Activated T-cell treated with anti-CD3 and anti-CD28 coated beads, Interleukin-2, amount 50 U/mL, for 4 hours (primary cell): Measurements from ENCODE around the gene PHETA2. TPM values are rescaled to one million over a fixed set of nuclear protein-coding genes. Genes with fewer than 3 reads are reported as not detected.
A peak's percentile ranks its signal among the peaks of the same experiment; 100 is the strongest.
"Not testable (repeated sequence)": the region's sequence is repeated elsewhere in the genome, so short reads cannot be mapped to it uniquely, and the experiment has no call there.

Source experiments
- ATAC-seq, 2 donors: fragments of 200-7000 bp; cut with Tn5 transposase; one replicate each; pipeline ENCODE4 v1.10.0; 2021
- DNase-seq: peaks from one replicate; pipeline ENCODE4 v3.0.0-alpha.2; 2020
- H3K27me3 Mint-ChIP-seq: one replicate; pipeline ENCODE4 v1.8.0; 2021; ENCODE audit warnings: low read depth, mixed read lengths
- H3K36me3 Mint-ChIP-seq: one replicate; pipeline ENCODE4 v1.8.0; 2022; ENCODE audit warnings: mixed read lengths; ENCODE audit not compliant: insufficient read depth
- H3K4me1 Mint-ChIP-seq: one replicate; pipeline ENCODE4 v1.8.0; 2021; ENCODE audit warnings: low read depth, mixed read lengths
- H3K4me3 Mint-ChIP-seq: one replicate; pipeline ENCODE4 v1.8.0; 2021; ENCODE audit warnings: mild to moderate bottlenecking, moderate library complexity, mixed read lengths
- H3K9me3 Mint-ChIP-seq: one replicate; pipeline ENCODE4 v1.8.0; 2021; ENCODE audit warnings: mixed read lengths
- total RNA-seq, 3 donors: library from RNA; stranded (reverse); gene quantifications; one replicate each; pipeline ENCODE4 v1.2.1, GENCODE V29; 2021

PHETA2 gene
- total RNA-seq, 3 donors from 2014 or later = 2.0 to 2.3 (median 2.1) TPM

DNA sequence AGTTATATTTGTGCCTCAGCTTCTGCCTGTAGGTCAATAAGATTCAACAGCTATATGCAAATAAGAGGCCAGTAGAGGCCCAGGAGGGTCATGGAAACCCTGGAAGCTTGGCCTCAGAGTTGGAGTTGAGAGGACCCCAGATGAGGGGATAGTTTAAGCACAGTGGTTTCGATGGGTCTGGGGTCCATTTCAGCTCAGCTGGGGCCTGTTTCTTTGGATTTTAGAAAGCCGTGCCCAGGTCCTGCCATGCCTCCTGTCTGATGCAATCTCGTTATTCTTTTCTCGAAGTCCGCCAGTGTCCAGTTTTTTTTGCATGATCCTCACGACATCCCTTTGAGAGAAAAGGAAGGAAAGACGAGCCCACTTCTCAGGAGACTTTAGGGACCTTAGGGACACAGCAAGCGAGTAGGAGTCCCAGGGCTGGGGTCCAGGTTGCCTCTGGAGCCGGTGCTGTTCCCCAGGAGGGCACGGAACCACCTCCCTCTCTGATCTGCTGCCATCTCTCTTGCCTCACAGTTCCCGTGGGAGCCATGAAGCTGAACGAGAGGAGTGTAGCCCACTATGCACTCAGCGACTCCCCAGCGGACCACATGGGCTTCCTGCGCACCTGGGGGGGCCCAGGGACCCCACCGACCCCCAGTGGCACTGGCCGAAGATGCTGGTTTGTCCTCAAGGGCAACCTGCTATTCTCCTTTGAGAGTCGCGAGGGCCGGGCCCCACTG is 2.9 kb downstream of the PHETA2 start:
- no peak for DNase-seq
- H3K4me1 Mint-ChIP-seq = peaks cover 33% of the 10 kb centered on the region
- peaks cover 4% of the 10 kb centered on the region for H3K36me3 Mint-ChIP-seq
- ATAC-seq = no peak
- H3K4me3 Mint-ChIP-seq = no peak overlapping the region
- no peaks in the 10 kb centered on the region for H3K9me3 Mint-ChIP-seq
- H3K27me3 Mint-ChIP-seq = no peaks in the 10 kb centered on the region

DNA sequence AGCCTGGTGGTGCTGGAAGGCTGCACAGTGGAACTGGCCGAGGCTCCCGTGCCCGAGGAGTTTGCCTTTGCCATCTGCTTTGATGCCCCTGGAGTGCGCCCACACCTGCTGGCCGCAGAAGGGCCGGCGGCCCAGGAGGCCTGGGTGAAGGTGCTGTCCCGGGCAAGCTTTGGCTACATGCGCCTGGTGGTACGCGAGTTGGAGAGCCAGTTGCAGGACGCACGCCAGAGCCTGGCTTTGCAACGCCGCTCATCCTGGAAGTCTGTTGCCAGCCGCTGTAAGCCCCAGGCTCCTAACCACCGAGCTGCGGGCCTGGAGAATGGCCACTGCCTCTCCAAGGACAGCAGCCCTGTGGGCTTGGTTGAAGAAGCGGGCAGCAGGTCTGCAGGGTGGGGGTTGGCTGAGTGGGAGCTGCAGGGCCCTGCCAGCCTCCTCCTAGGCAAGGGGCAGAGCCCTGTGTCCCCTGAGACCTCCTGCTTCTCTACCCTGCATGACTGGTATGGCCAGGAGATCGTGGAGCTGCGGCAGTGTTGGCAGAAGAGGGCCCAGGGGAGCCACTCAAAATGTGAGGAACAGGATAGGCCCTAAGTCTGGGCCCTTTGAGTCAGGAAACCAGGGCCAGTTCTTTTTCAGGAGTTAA is 3.6 kb downstream of the PHETA2 start:
- no peaks in the 10 kb centered on the region for H3K9me3 Mint-ChIP-seq
- no peak for ATAC-seq
- H3K4me1 Mint-ChIP-seq = peaks cover 38% of the 10 kb centered on the region
- H3K36me3 Mint-ChIP-seq = peaks cover 10% of the 10 kb centered on the region
- no peaks in the 10 kb centered on the region for H3K27me3 Mint-ChIP-seq
- no peak overlapping the region for H3K4me3 Mint-ChIP-seq
- no peak for DNase-seq

DNA sequence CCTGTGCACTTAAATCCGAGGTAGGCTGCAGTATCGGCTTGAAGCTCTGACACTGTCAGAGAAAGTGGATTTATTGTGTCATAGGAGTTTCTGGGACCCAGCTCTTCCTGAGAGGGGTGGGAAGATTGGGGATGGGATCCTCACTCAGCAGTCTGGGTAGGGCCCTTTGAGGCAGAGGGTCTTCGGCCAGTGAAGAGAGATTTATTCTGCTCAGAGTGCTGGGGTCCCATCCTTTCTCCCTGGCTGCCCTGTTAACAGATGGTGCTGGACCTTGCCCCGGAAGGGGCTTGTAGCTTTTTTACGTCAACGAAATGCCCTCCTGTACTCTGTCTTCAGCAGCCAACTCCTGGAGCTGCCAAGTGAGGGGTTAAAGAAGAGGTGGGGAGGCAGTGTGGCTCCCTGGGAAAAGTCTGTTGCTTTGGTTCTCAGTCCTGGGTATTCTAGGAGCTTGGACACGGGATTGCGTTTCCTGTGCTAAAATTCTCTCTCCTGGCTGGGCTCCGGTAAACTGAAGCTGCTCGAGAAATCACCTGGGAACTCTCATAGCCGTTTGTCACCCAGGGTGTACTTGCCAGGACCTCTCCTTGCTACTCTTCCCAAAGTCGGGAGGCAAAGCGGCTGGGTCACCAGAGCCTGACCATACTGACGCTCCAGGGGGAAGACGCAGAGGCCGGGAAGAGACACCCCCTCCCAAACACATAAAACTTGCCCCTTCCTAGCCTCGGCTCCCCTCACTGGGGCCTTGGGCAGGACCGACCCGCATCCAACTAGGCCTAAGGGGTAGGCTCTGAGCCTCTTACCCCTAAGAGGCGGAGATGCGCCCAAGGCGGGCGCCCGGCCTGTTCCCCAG is 4.6 kb downstream of the PHETA2 start:
- ATAC-seq (no peak), DNase-seq (peak; percentile 18)
- Mint-ChIP-seq H3K36me3 (peaks cover 13% of the 10 kb centered on the region), H3K9me3 (no peaks in the 10 kb centered on the region), H3K4me3 (peak overlapping the region; percentile 97), H3K4me1 (peaks cover 39% of the 10 kb centered on the region), H3K27me3 (no peaks in the 10 kb centered on the region)

DNA sequence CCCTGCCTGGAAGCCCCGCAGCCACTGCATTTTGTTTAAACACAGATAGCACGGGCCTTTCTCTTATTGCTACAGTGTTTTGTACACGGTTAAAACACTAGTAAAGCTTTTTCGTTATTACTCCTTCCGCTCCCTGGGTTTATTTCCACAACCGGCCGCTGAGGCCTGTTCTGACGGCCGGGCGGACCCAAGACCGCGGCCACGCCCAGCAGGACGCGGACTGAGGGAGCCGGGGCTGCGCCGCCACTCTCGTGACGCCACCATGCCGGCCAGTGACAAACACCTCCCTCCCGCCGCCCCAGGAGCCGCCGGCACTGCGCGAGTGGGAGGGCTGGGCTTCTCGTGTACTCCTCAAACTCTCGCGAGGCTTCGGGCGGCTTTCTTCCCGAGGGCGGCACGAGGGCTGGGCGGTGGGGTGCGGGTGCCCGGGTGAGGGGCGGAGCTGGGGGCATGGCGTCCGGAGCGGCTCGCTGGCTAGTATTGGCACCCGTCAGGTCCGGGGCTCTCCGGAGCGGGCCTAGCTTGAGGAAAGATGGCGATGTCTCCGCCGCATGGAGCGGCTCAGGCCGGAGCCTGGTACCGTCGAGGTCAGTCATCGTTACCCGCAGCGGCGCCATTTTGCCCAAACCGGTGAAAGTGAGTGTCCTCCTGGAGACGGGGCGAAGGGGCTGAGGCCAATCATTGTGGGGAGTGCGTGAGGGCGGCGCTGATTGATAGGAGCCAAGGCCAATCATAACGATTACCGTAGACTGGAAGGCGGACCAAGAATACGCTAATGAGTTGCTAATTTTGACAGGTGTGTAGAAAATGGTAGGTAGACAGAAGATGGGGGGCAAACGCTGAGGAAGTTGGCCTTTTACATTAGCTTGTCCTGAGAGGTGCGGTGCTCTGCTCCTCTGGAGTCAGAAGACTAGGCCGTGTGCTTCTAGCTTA is 5.5 kb downstream of the PHETA2 start, which contains the start of gene SMDT1:
Gene SMDT1 (plus strand): TSS at position 382 of the 933 bp plus-strand sequence. CDS start 69 bp downstream, at position 451.
- peaks cover 14% of the 10 kb centered on the region for H3K36me3 Mint-ChIP-seq
- H3K4me3 Mint-ChIP-seq = peak within 1 kb of the TSS; percentile 97
- no peaks in the 10 kb centered on the region for H3K9me3 Mint-ChIP-seq
- ATAC-seq = peak; percentile 93 to 94
- peaks cover 38% of the 10 kb centered on the region for H3K4me1 Mint-ChIP-seq
- H3K27me3 Mint-ChIP-seq = no peaks in the 10 kb centered on the region
- peak; percentile 98 for DNase-seq

DNA sequence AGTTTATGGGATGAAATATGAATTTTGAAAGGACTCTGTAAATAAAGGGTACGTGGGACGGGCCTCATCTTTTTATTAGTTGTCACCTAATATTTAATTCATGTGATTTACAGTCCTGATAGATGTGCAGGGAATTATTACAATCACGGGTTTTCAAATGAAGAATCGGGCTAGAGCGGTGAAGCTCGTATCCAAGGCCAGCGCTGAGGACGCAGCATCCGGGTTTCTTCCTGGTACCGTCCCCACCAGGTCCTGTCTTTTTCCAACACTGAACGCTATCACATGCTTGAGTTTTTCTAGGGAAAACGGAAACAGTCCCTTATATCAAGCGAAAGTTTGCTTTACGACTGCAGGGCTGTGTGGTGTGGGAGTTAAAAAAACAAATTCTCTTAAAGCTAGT is 6.2 kb downstream of the PHETA2 start:
- no peaks in the 10 kb centered on the region for H3K27me3 Mint-ChIP-seq
- H3K9me3 Mint-ChIP-seq = no peaks in the 10 kb centered on the region
- ATAC-seq = no peak
- H3K36me3 Mint-ChIP-seq = peaks cover 17% of the 10 kb centered on the region
- DNase-seq = no peak
- peaks cover 32% of the 10 kb centered on the region for H3K4me1 Mint-ChIP-seq
- peak overlapping the region; percentile 97 for H3K4me3 Mint-ChIP-seq

DNA sequence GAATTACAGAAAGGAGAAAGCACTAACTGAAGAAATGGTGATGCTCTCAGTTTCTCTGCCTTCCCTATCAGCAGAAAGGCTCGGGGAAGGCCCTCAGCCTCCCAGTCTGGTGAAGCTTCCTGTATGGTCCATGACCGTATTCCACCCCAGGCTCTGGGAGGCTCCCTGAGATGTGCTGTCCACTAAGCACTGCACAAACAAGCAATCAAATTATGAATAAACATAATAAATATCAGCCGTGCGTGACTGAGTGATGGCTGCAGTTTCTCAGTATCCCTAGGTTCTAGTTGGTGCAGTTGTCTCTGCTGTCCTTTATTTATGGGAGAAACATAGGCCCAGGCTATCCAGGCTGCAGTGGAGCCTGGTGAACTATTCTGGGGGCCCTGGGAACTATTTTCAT is 9.1 kb downstream of the PHETA2 start:
- Mint-ChIP-seq H3K9me3 (no peaks in the 10 kb centered on the region), H3K4me3 (no peak overlapping the region), H3K4me1 (peaks cover 32% of the 10 kb centered on the region), H3K27me3 (no peaks in the 10 kb centered on the region), H3K36me3 (peaks cover 34% of the 10 kb centered on the region)
- ATAC-seq (no peak), DNase-seq (no peak)

DNA sequence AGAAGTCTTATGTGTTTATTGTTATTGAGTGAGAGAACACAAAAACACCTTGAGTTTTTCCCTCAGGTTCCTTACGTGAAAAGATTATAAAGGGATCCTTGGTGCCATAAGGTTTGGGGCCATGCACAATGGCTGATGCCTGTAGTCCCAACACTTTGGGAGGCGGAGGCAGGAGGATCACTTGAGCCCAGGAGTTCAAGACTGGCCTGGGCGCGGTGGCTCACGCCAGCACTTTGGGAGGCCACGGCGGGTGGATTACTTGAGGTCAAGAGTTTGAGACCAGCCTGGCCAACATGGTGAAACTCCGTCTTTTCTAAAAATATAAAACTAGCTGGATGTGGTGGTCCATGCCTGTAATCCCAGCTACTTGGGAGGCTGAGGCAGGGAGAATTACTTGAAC is 10.8 kb downstream of the PHETA2 start:
- H3K36me3 Mint-ChIP-seq = peaks cover 40% of the 10 kb centered on the region
- no peaks in the 10 kb centered on the region for H3K9me3 Mint-ChIP-seq
- no peaks in the 10 kb centered on the region for H3K27me3 Mint-ChIP-seq
- H3K4me1 Mint-ChIP-seq = peaks cover 36% of the 10 kb centered on the region
- ATAC-seq = no peak
- no peak for DNase-seq
- H3K4me3 Mint-ChIP-seq = no peak overlapping the region

DNA sequence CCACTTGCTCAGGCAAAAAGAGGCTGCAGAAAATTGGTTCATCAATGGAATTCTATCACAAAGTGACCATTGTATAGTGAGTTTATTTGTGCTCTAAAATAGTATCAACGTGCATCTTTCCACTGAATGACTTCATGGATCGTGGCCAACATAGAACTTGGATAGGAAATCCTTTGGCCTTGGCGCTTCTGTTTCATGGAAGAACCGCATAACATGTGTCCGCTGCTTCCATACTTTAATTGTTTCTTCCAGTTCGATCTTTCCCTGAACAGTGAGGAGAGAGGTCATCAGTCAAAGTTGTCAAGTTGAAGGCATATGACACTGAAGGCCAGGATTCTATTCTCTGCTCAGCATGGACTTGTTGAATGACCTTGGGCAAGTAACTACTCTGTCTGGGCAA is 12.0 kb downstream of the PHETA2 start:
- no peak for DNase-seq

DNA sequence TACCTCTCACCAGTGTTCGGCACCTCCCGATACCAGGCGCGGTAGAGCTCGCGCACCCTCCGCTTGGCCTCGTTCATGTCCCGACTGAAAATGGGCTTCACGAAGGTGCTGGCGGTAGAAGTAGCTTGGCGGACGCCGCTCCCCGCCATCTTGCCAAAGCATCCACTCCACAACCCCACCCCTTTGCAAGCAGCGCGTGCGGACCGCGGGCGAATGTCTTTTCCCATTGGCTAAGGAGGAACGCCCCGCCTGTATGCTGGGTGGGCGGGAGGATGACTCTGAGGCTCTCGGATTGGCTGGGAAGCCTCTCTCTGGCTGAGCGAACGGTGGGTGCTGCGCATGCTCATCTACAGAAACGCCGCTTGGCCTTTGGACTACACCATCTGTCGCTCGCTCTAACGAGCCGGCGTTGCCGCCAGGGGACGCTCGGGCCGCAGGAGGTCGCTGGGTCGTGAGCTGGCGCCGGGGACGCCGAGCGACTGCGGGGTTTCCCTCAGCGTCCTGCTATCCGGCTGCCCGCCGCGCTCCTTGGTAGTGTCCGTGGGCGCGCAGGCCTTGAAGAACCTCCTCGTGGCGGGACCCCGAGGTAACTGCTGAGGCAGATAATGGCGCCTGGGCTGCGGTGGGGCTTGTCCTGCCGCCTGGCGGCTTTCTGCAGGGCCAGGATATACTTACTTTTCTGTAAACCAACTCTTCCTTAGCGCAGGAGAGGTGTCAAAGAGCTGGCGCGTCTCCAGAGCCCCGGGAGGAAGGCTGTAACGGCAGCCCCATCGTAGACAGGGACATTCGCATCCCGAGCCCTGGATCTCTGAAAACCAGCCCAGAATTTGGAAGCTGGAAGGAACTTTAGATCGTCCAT is 16.8 kb downstream of the PHETA2 start, which contains the start of gene NDUFA6:
Gene NDUFA6 (minus strand): TSS at position 177 of the 859 bp plus-strand sequence. CDS start 28 bp downstream, at position 149.
- Mint-ChIP-seq H3K9me3 (no peaks in the 10 kb centered on the region), H3K27me3 (no peaks in the 10 kb centered on the region), H3K36me3 (peaks cover 19% of the 10 kb centered on the region), H3K4me3 (peak within 1 kb of the TSS; percentile 98), H3K4me1 (peaks cover 24% of the 10 kb centered on the region)
- DNase-seq = peak; percentile 97
- peak; percentile 90 to 92 for ATAC-seq

More for the DNA sequence above, 12.0 kb downstream of the PHETA2 start:
- Mint-ChIP-seq H3K36me3 (peaks cover 40% of the 10 kb centered on the region), H3K4me3 (no peak overlapping the region), H3K9me3 (no peaks in the 10 kb centered on the region), H3K4me1 (peaks cover 32% of the 10 kb centered on the region), H3K27me3 (no peaks in the 10 kb centered on the region)
- no peak for ATAC-seq

DNA sequence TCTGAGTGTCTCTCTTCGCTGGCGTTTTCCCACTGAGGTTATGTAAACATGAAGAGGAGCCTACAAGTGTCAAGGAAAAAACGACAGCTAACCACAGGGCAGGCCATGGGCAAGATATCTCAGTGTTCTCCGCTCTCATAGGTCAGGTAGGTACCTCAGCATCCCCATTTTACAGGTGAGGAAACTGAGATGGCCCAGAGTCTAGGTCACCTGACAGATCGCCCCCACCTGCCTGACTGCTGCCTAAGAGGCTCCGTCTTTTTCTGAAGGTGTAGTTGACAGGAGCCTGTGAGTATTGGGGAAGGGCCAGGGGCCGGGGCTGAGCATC is 17.4 kb downstream of the PHETA2 start:
- Mint-ChIP-seq H3K4me1 (peaks cover 24% of the 10 kb centered on the region), H3K27me3 (no peaks in the 10 kb centered on the region), H3K36me3 (peaks cover 17% of the 10 kb centered on the region), H3K9me3 (no peaks in the 10 kb centered on the region), H3K4me3 (peak overlapping the region; percentile 98)
- DNase-seq (no peak), ATAC-seq (no peak)

DNA sequence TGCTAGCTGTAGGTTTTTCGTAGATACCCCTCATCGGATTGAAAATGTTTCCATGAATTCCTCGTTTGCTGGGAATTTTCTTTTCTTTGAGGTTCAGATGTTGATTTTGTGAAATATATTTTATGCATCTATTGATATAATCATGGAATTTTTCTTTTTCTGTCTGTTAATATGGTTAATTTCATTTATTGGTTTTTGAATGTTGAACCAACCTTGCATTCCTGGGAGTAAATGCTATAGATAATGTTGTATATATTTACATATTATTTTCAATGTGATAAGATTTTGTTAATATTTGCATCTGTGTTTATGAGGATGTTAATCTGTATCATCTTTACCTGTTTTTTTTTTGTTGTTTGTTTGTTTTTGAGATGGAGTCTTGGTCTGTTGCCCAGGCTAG is 27.2 kb downstream of the PHETA2 start:
- no peaks in the 10 kb centered on the region for H3K4me1 Mint-ChIP-seq
- H3K4me3 Mint-ChIP-seq = no peak overlapping the region
- H3K27me3 Mint-ChIP-seq = no peaks in the 10 kb centered on the region
- peaks cover 23% of the 10 kb centered on the region for H3K9me3 Mint-ChIP-seq
- ATAC-seq = no peak
- H3K36me3 Mint-ChIP-seq = peaks cover 12% of the 10 kb centered on the region
- DNase-seq = no peak

DNA sequence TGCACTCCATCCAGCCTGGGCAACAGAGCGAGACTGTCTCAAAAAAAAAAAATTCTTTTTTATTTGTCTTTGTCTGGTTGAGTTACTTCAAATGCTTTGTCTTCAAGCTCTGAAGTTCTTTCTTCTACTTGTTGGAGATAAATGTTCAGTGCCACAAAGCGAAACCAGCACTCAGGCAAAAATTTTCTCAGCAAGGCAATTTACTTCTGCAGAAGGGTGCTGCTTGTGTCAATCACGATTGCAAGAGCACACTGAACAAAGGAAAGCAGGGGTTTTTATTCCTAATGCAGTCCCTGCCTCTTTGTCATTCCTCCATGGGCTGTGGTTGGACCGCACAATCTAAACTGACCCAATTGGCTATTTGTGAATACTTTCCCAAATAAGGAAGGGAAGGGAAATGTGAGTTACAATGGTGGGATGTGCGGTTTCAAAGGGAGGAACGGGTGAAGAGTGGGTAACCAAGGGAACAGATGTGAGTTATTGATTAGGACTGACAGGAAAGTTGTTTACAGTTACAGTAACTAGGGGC is 30.3 kb downstream of the PHETA2 start:
- H3K27me3 Mint-ChIP-seq = not testable (repeated sequence)

DNA sequence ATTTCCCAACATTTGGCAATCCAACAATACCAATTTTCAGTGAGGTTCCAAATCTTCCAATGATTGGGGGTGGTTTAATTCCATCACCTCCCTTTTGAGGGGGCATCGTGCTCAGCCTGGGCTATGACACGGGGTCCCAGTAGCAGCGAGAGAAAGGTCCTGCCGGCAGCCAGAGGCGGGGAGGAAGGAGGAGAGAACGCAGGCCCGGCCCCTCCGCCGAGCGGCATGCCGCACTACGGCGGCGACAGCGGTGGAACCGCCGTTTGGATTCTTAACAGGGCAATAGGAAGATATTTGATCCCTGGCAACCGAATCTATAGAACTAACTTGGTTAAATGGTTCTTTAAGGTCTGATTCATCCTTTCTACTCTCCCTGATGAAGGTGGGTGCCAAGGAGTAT is 34.8 kb downstream of the PHETA2 start:
- Mint-ChIP-seq H3K36me3 (peaks cover 11% of the 10 kb centered on the region), H3K4me3 (no peak overlapping the region), H3K9me3 (peaks cover 8% of the 10 kb centered on the region), H3K27me3 (no peaks in the 10 kb centered on the region), H3K4me1 (no peaks in the 10 kb centered on the region)
- no peak for DNase-seq
- ATAC-seq = no peak

More for the DNA sequence above, 30.3 kb downstream of the PHETA2 start:
- not testable (repeated sequence) for H3K4me1 Mint-ChIP-seq, ATAC-seq, H3K4me3 Mint-ChIP-seq, DNase-seq
- Mint-ChIP-seq H3K36me3 (peaks cover 14% of the 10 kb centered on the region), H3K9me3 (peaks cover 21% of the 10 kb centered on the region)
